SU-DHL-6 (cell line): ENCODE measurements around the gene GALNT17.
"Not testable (repeated sequence)": the region's sequence is repeated elsewhere in the genome, so short reads cannot be mapped to it uniquely, and the experiment has no call there.

ENCODE experiments used
- H2AFZ ChIP-seq: fragments of 200-600 bp; sonication (generic); 2 replicates; pipeline ENCODE4 v1.6.1; 2014; ENCODE audit warnings: low read depth, mild to moderate bottlenecking, moderate library complexity, mixed read lengths, antibody characterized with exemption, low read length; ENCODE audit not compliant: severe bottlenecking
- H3F3A ChIP-seq: fragments of 200-600 bp; shearing (Covaris generic); 2 replicates; pipeline ENCODE4 v1.6.0; 2016; ENCODE audit warnings: antibody characterized with exemption, mild to moderate bottlenecking; ENCODE audit not compliant: insufficient read depth
- H3K27ac ChIP-seq: fragments of 200-600 bp; sonication (generic); 2 replicates; pipeline ENCODE4 v1.5.1; 2016; ENCODE audit warnings: low read depth, mild to moderate bottlenecking, low read length, moderate library complexity, mixed read lengths
- H3K27me3 ChIP-seq: fragments of 200-600 bp; sonication (generic), shearing (Covaris generic); 2 replicates; pipeline ENCODE4 v1.6.0; 2014; ENCODE audit warnings: mild to moderate bottlenecking, low read length
- H3K36me3 ChIP-seq: fragments of 200-600 bp; sonication (generic); 2 replicates; pipeline ENCODE4 v1.6.1; 2014; ENCODE audit warnings: mild to moderate bottlenecking, low read length, mixed read lengths
- H3K4me2 ChIP-seq: fragments of 300-600, 200-600 bp; shearing (Covaris generic), sonication (generic); 2 replicates; pipeline ENCODE4 v1.6.0; 2014; ENCODE audit warnings: low read length, low read depth, mild to moderate bottlenecking; ENCODE audit not compliant: poor library complexity, severe bottlenecking
- H3K4me3 ChIP-seq: fragments of 200-600 bp; sonication (generic); 2 replicates; pipeline ENCODE4 v1.5.1; 2014; ENCODE audit warnings: antibody characterized with exemption, low read length, mild to moderate bottlenecking, mixed read lengths; ENCODE audit not compliant: insufficient read depth, poor library complexity, severe bottlenecking
- H3K79me2 ChIP-seq: fragments of 200-600 bp; sonication (generic); 2 replicates; pipeline ENCODE4 v1.6.1; 2014; ENCODE audit warnings: mild to moderate bottlenecking, low read length, moderate library complexity; ENCODE audit not compliant: insufficient read depth
- H3K9ac ChIP-seq: fragments of 200-600 bp; sonication (generic); 2 replicates; pipeline ENCODE4 v1.7.0; 2014; ENCODE audit warnings: mild to moderate bottlenecking, low read length
- H3K9me2 ChIP-seq: fragments of 200-600 bp; sonication (generic); replicated peaks from 2 replicates; pipeline ENCODE4 v1.6.1; 2014; ENCODE audit warnings: low read length; ENCODE audit not compliant: insufficient read depth
- H3K9me3 ChIP-seq: fragments of 200-600 bp; sonication (generic); 2 replicates; pipeline ENCODE4 v1.6.1; 2014; ENCODE audit warnings: low read length, mixed read lengths; ENCODE audit not compliant: insufficient read depth
- H4K20me1 ChIP-seq: fragments of 200-600 bp; sonication (generic); 2 replicates; pipeline ENCODE4 v1.6.1; 2014; ENCODE audit warnings: low read depth, mild to moderate bottlenecking, antibody characterized with exemption, low read length, moderate library complexity, mixed read lengths
- EZH2phosphoT487 ChIP-seq: fragments of 200-600 bp; sonication (generic), shearing (Covaris generic); conservative IDR thresholded peaks from 2 replicates; pipeline ENCODE4 v1.6.1; 2018; ENCODE audit warnings: mild to moderate bottlenecking, antibody characterized with exemption, low read length, moderate library complexity, mixed read lengths
- TF ChIP-seq, protein P1 (sequence below): fragments of 200-600 bp; sonication (generic); IDR thresholded peaks from one replicate; pipeline ENCODE4 v1.5.1; 2017; ENCODE audit warnings: antibody characterized with exemption, mild to moderate bottlenecking, low read length, moderate library complexity; ENCODE audit not compliant: insufficient read depth, poor library complexity, severe bottlenecking

GALNT17 gene

DNA sequence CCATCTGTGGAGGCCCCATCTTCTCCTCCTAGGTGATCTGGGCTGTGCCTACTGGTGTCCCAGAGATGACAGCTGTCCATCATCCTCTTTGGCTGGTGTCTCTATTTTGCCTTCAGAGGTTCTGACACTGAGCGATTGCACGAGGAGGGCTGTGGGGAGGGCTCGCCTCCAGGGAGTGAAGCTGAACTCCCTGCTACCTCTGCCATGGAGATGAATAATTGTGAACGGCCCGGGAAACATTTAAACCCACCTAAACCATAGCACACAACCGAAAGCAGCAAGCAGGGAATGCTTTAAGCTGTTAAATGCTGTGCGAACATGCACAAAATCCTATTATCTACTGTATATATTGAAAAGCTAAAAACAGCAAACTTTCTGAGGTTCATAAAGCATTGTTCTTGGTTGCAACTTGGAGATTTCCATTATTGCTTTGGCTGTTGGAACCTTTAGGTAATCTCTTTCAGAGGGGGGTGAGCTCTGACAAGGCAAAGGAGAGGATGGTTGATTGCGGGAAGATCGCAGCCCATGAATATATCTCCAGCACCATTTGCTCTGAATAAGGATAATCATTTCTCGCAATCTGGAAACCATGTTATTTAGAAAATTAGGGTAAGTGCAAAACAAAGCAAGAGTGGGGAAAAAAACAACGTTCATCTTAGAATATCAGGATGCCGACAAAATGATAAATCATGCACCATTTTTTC lies 507.6 kb downstream of the GALNT17 start:
- H3K27ac ChIP-seq, result no peak overlapping the region
- no peaks in the 10 kb centered on the region for H3K36me3 ChIP-seq
- no peak overlapping the region for H3K9ac ChIP-seq
- no peaks in the 10 kb centered on the region for H3K9me2 ChIP-seq
- H3K4me2 ChIP-seq, result no peak overlapping the region
- no peaks in the 10 kb centered on the region for H3K9me3 ChIP-seq
- no peaks in the 10 kb centered on the region for H3K79me2 ChIP-seq
- H4K20me1 ChIP-seq, result no peaks in the 10 kb centered on the region
- H3F3A ChIP-seq, result no peaks in the 10 kb centered on the region
- H3K4me3 ChIP-seq, result no peak overlapping the region
- no peak overlapping the region for H2AFZ ChIP-seq
- no peaks in the 10 kb centered on the region for H3K27me3 ChIP-seq
- no peak for TF ChIP-seq EZH2phosphoT487
- TF ChIP-seq, protein P1, sequence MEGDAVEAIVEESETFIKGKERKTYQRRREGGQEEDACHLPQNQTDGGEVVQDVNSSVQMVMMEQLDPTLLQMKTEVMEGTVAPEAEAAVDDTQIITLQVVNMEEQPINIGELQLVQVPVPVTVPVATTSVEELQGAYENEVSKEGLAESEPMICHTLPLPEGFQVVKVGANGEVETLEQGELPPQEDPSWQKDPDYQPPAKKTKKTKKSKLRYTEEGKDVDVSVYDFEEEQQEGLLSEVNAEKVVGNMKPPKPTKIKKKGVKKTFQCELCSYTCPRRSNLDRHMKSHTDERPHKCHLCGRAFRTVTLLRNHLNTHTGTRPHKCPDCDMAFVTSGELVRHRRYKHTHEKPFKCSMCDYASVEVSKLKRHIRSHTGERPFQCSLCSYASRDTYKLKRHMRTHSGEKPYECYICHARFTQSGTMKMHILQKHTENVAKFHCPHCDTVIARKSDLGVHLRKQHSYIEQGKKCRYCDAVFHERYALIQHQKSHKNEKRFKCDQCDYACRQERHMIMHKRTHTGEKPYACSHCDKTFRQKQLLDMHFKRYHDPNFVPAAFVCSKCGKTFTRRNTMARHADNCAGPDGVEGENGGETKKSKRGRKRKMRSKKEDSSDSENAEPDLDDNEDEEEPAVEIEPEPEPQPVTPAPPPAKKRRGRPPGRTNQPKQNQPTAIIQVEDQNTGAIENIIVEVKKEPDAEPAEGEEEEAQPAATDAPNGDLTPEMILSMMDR, result no peak

DNA sequence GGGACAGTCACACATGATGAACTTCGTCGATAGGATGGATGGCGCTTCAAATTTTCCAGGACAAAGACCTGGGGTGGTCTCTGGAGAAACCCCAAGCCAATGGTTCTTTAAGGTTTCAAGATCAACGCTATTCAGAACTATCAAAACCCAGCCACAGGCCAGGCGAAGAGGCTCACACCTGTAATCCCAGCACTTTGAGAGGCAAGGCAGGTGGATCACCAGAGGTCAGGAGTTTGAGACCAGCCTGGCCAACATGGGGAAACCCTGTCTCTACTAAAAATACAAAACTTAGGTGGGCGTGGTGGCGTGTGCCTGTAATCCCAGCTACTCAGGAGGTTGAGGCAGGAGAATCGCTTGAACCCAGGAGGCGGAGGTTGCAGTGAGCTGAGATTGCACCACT lies 511.1 kb downstream of the GALNT17 start:
- not testable (repeated sequence) for H3F3A ChIP-seq, H3K36me3 ChIP-seq, H3K27me3 ChIP-seq, H2AFZ ChIP-seq, H3K9ac ChIP-seq, H3K27ac ChIP-seq, H3K4me3 ChIP-seq, H3K79me2 ChIP-seq, H3K4me2 ChIP-seq, H3K9me2 ChIP-seq, H4K20me1 ChIP-seq, H3K9me3 ChIP-seq

DNA sequence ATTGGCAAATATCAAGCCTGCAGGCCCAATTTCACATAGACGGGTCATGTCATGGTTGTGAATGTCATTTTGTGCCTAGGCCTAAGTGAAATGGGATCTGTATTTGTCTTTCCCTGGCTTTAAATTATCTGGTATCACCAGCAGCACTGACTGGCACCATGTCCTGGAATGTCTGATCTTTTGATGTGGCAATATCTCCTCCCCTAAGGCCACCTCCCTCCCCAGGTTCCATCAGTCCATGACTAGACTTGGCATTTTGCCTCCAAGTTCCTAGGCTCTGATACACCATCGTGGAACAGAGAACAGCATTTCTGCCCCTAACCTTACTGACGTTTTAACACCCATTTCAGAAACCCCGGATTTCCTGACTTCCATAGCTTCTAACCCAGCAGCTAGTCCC lies 513.9 kb downstream of the GALNT17 start:
- Histone ChIP-seq H3K9me3 (peaks cover 10% of the 10 kb centered on the region; the same call in 1 of the 2 replicates), H3F3A (no peaks in the 10 kb centered on the region)

DNA sequence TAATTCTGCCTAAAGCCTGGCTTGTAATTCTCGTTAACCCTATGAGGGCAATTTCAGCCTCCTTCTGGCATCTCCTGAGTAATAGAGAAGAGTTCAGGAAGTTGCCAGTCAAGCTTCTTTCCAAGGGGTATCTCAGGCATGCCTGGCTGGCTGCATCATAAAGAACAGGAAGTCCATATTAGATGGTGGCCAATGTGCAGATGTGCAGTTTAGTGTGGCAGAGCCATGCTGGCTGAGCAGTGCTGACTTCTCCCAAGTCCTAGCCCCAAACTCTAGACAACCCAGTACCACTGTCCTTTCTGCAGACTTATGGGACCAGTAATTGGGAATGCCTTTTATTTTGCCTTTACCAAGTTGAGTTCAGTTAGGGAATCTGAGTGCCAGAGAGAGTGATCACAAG lies 517.9 kb downstream of the GALNT17 start:
- H3K79me2 ChIP-seq, result no peaks in the 10 kb centered on the region
- no peaks in the 10 kb centered on the region for H3F3A ChIP-seq
- no peak overlapping the region for H3K4me3 ChIP-seq
- no peaks in the 10 kb centered on the region for H3K27me3 ChIP-seq
- no peak overlapping the region for H3K4me2 ChIP-seq
- no peaks in the 10 kb centered on the region for H4K20me1 ChIP-seq
- TF ChIP-seq, protein P1, result no peak
- TF ChIP-seq EZH2phosphoT487, result no peak
- no peaks in the 10 kb centered on the region for H3K36me3 ChIP-seq
- H3K9ac ChIP-seq, result no peak overlapping the region
- no peaks in the 10 kb centered on the region for H3K9me2 ChIP-seq
- peaks cover 10% of the 10 kb centered on the region; the same call in 1 of the 2 replicates for H3K9me3 ChIP-seq
- no peak overlapping the region for H3K27ac ChIP-seq
- no peak overlapping the region for H2AFZ ChIP-seq

More for the DNA sequence above, 513.9 kb downstream of the GALNT17 start:
- Histone ChIP-seq H2AFZ (no peak overlapping the region), H4K20me1 (no peaks in the 10 kb centered on the region), H3K79me2 (no peaks in the 10 kb centered on the region), H3K36me3 (no peaks in the 10 kb centered on the region), H3K9ac (no peak overlapping the region), H3K27ac (no peak overlapping the region), H3K9me2 (no peaks in the 10 kb centered on the region), H3K27me3 (no peaks in the 10 kb centered on the region), H3K4me2 (no peak overlapping the region), H3K4me3 (no peak overlapping the region)
- no peak for TF ChIP-seq EZH2phosphoT487
- TF ChIP-seq, protein P1, result no peak
